Measurements from ENCODE around the gene ANKRD52. TPM values are rescaled to one million over a fixed set of nuclear protein-coding genes. Genes with fewer than 3 reads are reported as not detected.

ANKRD52 gene
- polyA plus RNA-seq, 1 donor (not counting 4 experiments of a cell fraction or from before 2014, with no cell fraction given): 14.0 TPM

GRCh38 chr12:56243731-56244181 is 14.4 kb downstream of the ANKRD52 start:
- Histone ChIP-seq H3K4me2 (ENCODE audit: control insufficient read depth, extremely low read depth, insufficient read depth, low read depth, low read length) (no peak overlapping the region), H3K9me3 (ENCODE audit: control insufficient read depth, low read depth, low read length) (no peaks in the 10 kb centered on the region), H3K4me3 (ENCODE audit: control insufficient read depth in 2 of 3, extremely low read depth in 1 of 3, insufficient read depth in 2 of 3, low read depth in 1 of 3, low read length in 3 of 3) (no peak overlapping the region), H3K27me3 (ENCODE audit: control insufficient read depth, extremely low read depth, insufficient read depth, low read length) (no peaks in the 10 kb centered on the region), H4K20me1 (ENCODE audit: control insufficient read depth, extremely low read depth, insufficient read depth, low read length) (peaks cover 3% of the 10 kb centered on the region), H3K27ac (ENCODE audit: control insufficient read depth, insufficient read depth, low read length) (no peak overlapping the region), H3K36me3 (ENCODE audit: control insufficient read depth in 2 of 2, extremely low read depth in 1 of 2, insufficient read depth in 2 of 2, low read length in 2 of 2) (peaks cover 45 to 62% of the 10 kb centered on the region in 2 experiments), H3K79me2 (ENCODE audit: control insufficient read depth, insufficient read depth, low read length) (peaks cover 1% of the 10 kb centered on the region), H2AFZ (ENCODE audit: control insufficient read depth, low read length) (no peak overlapping the region), H3K9ac (ENCODE audit: control insufficient read depth, extremely low read depth, insufficient read depth, low read length) (no peak overlapping the region), H3K9me1 (ENCODE audit: control insufficient read depth, extremely low read depth, insufficient read depth, low read length) (no peaks in the 10 kb centered on the region), H3K4me1 (ENCODE audit: control insufficient read depth, extremely low read depth, insufficient read depth, low read length) (no peaks in the 10 kb centered on the region)
- DNase-seq (ENCODE audit: low read depth, low spot score) (no peak), FAIRE-seq (no peak)
- no peak for TF ChIP-seq EZH2 (IDR thresholded peaks at IDR 0.05; ENCODE audit: low read length)
- no peak for TF ChIP-seq CTCF (optimal IDR thresholded peaks at IDR 0.05 in 1 of 3, IDR thresholded peaks at IDR 0.05 in 1 of 3, conservative IDR thresholded peaks at IDR 0.05 in 1 of 3; ENCODE audit: extremely low read depth in 1 of 3, insufficient read depth in 2 of 3, low read length in 3 of 3)
- dilution Hi-C loops (cut with MboI; ENCODE audit: extremely low pct_ligation_motif_present, low sequenced_read_pairs): no loop called here

- H3K27ac ChIP-seq (ENCODE audit: control insufficient read depth, insufficient read depth, low read length): no peak overlapping the region
- H3K4me1 ChIP-seq (ENCODE audit: control insufficient read depth, extremely low read depth, insufficient read depth, low read length): no peaks in the 10 kb centered on the region
- H3K9me1 ChIP-seq (ENCODE audit: control insufficient read depth, extremely low read depth, insufficient read depth, low read length): no peaks in the 10 kb centered on the region
- no peak overlapping the region for H3K4me2 ChIP-seq (ENCODE audit: control insufficient read depth, extremely low read depth, insufficient read depth, low read depth, low read length)
- TF ChIP-seq EZH2 (IDR thresholded peaks at IDR 0.05; ENCODE audit: low read length) (no peak), CTCF (optimal IDR thresholded peaks at IDR 0.05 in 1 of 3, IDR thresholded peaks at IDR 0.05 in 1 of 3, conservative IDR thresholded peaks at IDR 0.05 in 1 of 3; ENCODE audit: extremely low read depth in 1 of 3, insufficient read depth in 2 of 3, low read length in 3 of 3) (no peak)
- H3K79me2 ChIP-seq (ENCODE audit: control insufficient read depth, insufficient read depth, low read length): peaks cover 1% of the 10 kb centered on the region
- no peaks in the 10 kb centered on the region for H3K27me3 ChIP-seq (ENCODE audit: control insufficient read depth, extremely low read depth, insufficient read depth, low read length)
- peaks cover 40 to 57% of the 10 kb centered on the region in 2 experiments for H3K36me3 ChIP-seq (ENCODE audit: control insufficient read depth in 2 of 2, extremely low read depth in 1 of 2, insufficient read depth in 2 of 2, low read length in 2 of 2)
- no peak overlapping the region for H3K4me3 ChIP-seq (ENCODE audit: control insufficient read depth in 2 of 3, extremely low read depth in 1 of 3, insufficient read depth in 2 of 3, low read depth in 1 of 3, low read length in 3 of 3)
- FAIRE-seq (no peak), DNase-seq (ENCODE audit: low read depth, low spot score) (no peak)
- H4K20me1 ChIP-seq (ENCODE audit: control insufficient read depth, extremely low read depth, insufficient read depth, low read length): peaks cover 3% of the 10 kb centered on the region
- dilution Hi-C loops (cut with MboI; ENCODE audit: extremely low pct_ligation_motif_present, low sequenced_read_pairs): no loop called here
- no peak overlapping the region for H2AFZ ChIP-seq (ENCODE audit: control insufficient read depth, low read length)
- H3K9me3 ChIP-seq (ENCODE audit: control insufficient read depth, low read depth, low read length): no peaks in the 10 kb centered on the region
- H3K9ac ChIP-seq (ENCODE audit: control insufficient read depth, extremely low read depth, insufficient read depth, low read length): no peak overlapping the region
These were observed 15.2 kb downstream of the ANKRD52 start for GRCh38 chr12:56242986-56243385.
